A673 (cell line): Measurements from ENCODE around the gene GRHL3. TPM values are rescaled to one million over a fixed set of nuclear protein-coding genes. Genes with fewer than 3 reads are reported as not detected.
"Not testable (repeated sequence)": the region's sequence is repeated elsewhere in the genome, so short reads cannot be mapped to it uniquely, and the experiment has no call there.

Experiments used
- Bru-seq: library from RNA; stranded (reverse); fragments of 400-500 nt; gene quantifications from one replicate; lab custom pipeline; 2021; lab: Mats Ljungman, UMichigan
- BruChase-seq, 2 experiments: library from RNA; stranded (reverse); fragments of 400-500 nt; gene quantifications; one replicate each; lab custom pipeline; 2021; lab: Mats Ljungman, UMichigan
- BruUV-seq: library from RNA; stranded (reverse); fragments of 400-500 nt; replicated peaks from 2 replicates; lab custom pipeline; 2021; lab: Mats Ljungman, UMichigan
- CTCF ChIA-PET: fragments of 300-600 bp; sonication (Branson Sonifier 250); formaldehyde crosslinking; loops from one replicate; lab custom pipeline; 2022; ENCODE audit warnings: antibody characterized with exemption; lab: Charles Lee
- POLR2A ChIA-PET: fragments of 300-600 bp; sonication (Branson Sonifier 250); formaldehyde crosslinking; loops from one replicate; lab custom pipeline; 2022; ENCODE audit warnings: antibody characterized with exemption; ENCODE audit not compliant: low non-redundant PET; lab: Charles Lee
- DNase-seq: peaks from one replicate; pipeline ENCODE4 v3.0.0-alpha.2; 2015; ENCODE audit warnings: low spot score
- H3K27ac ChIP-seq: fragments of 200-600 bp; sonication (generic); 2 replicates; pipeline ENCODE4 v1.5.1; 2016; ENCODE audit warnings: mixed run types, low read depth, mild to moderate bottlenecking, mixed read lengths, antibody characterized with exemption, low read length; ENCODE audit not compliant: poor library complexity, severe bottlenecking
- H3K27me3 ChIP-seq: fragments of 200-600 bp; sonication (generic); replicated peaks from 2 replicates; pipeline ENCODE4 v1.6.1; 2017; ENCODE audit warnings: mixed run types, low read depth, mild to moderate bottlenecking, mixed read lengths, antibody characterized with exemption, low read length; ENCODE audit not compliant: insufficient read depth, poor library complexity
- H3K36me3 ChIP-seq: fragments of 200-600 bp; sonication (generic); 2 replicates; pipeline ENCODE4 v1.6.1; 2016; ENCODE audit warnings: mixed run types, mild to moderate bottlenecking, mixed read lengths, antibody characterized with exemption, low read length; ENCODE audit not compliant: insufficient read depth, poor library complexity, severe bottlenecking
- H3K4me1 ChIP-seq: fragments of 200-600 bp; sonication (generic); 2 replicates; pipeline ENCODE4 v1.6.1; 2017; ENCODE audit warnings: mixed run types, mild to moderate bottlenecking, mixed read lengths, antibody characterized with exemption, low read length; ENCODE audit not compliant: insufficient read depth, poor library complexity, severe bottlenecking
- H3K4me3 ChIP-seq: fragments of 200-600 bp; sonication (generic); 2 replicates; pipeline ENCODE4 v1.5.1; 2016; ENCODE audit warnings: low read depth, mixed run types, mild to moderate bottlenecking, mixed read lengths, low read length; ENCODE audit not compliant: poor library complexity, severe bottlenecking
- H3K9me3 ChIP-seq: fragments of 200-600 bp; sonication (generic); 2 replicates; pipeline ENCODE4 v1.6.1; 2016; ENCODE audit warnings: mixed run types, low read depth, mild to moderate bottlenecking, mixed read lengths, antibody characterized with exemption, low read length; ENCODE audit not compliant: poor library complexity, severe bottlenecking
- EZH2 ChIP-seq: fragments of 200-600 bp; sonication (generic); IDR thresholded peaks from 2 replicates; pipeline ENCODE4 v1.6.1; 2017; ENCODE audit warnings: borderline replicate concordance, low read depth, mild to moderate bottlenecking, mixed read lengths, antibody characterized with exemption, low read length; ENCODE audit not compliant: poor library complexity, severe bottlenecking
- intact Hi-C: fragments of 100-400 bp; cut with micrococcal nuclease; formaldehyde crosslinking; loops from one replicate; pipeline ENCODE4 v1.10.0; 2022; ENCODE audit not compliant: unreplicated experiment
- long read RNA-seq: library from polyadenylated mRNA; stranded (forward); transcript quantifications from one replicate; pipeline ENCODE4 v2.0.0, GENCODE V29; 2022
- total RNA-seq: library from RNA; stranded (reverse); gene quantifications from 2 replicates; pipeline ENCODE4 v1.2.3, GENCODE V29; 2021
- TF ChIP-seq, protein P1 (sequence below): fragments of 300-800, 200-600 bp; sonication (generic); conservative IDR thresholded peaks from 2 replicates; pipeline ENCODE4 v1.5.1; 2017; ENCODE audit warnings: low read depth, mild to moderate bottlenecking, antibody characterized with exemption, low read length, moderate library complexity, mixed read lengths

Gene GRHL3
- 0.20 TPM in 1 of 2 replicates, not detected in the other for total RNA-seq
- Bru-seq, nascent RNA, result percentile 7 among the genes with signal in this experiment
- not detected for BruChase-seq, experiment 1, labeled RNA remaining after a 2-hour chase
- not detected for BruChase-seq, experiment 2, labeled RNA remaining after a 6-hour chase
- long read RNA-seq, result 0 reads

DNA sequence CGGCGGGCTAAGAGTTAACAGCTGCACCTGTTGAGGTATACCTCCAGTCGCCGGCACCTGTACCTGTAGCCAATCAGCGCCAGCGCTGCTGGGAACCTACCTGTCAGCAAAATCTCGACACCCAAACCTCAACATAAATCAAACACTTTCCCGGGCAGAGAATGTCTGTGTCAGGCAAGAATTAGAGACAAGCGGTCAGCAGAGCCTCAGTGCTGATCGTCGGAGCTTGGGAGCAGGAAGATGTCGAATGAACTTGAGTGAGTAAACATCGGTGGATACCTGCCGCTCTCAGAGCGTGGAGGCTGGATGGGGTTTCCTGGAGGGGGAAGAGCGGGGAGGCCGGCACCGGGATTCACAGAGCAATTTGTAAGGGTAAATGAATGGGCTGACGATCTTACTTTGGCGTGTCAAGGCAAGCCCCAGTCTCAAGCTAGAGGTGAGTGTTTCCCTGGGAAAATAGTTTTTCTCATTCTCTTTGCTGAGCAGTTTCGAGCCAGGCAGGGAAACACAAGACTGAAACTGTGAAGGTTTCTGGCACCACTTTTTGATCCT, at the start of gene GRHL3:
Gene GRHL3 (plus strand): TSS at position 46 of the 552 bp plus-strand sequence. CDS start 195 bp downstream, at position 241.
- Histone ChIP-seq H3K9me3 (no peaks in the 10 kb centered on the region), H3K27me3 (no peaks in the 10 kb centered on the region), H3K36me3 (no peaks in the 10 kb centered on the region), H3K4me1 (peaks cover 31% of the 10 kb centered on the region), H3K27ac (no peak within 1 kb of the TSS), H3K4me3 (no peak within 1 kb of the TSS)
- BruUV-seq, result no TSS peak
- no peak for DNase-seq
- CTCF ChIA-PET, result no interaction called here
- POLR2A ChIA-PET, result no interaction called here
- TF ChIP-seq EZH2, result no peak
- TF ChIP-seq, protein P1, sequence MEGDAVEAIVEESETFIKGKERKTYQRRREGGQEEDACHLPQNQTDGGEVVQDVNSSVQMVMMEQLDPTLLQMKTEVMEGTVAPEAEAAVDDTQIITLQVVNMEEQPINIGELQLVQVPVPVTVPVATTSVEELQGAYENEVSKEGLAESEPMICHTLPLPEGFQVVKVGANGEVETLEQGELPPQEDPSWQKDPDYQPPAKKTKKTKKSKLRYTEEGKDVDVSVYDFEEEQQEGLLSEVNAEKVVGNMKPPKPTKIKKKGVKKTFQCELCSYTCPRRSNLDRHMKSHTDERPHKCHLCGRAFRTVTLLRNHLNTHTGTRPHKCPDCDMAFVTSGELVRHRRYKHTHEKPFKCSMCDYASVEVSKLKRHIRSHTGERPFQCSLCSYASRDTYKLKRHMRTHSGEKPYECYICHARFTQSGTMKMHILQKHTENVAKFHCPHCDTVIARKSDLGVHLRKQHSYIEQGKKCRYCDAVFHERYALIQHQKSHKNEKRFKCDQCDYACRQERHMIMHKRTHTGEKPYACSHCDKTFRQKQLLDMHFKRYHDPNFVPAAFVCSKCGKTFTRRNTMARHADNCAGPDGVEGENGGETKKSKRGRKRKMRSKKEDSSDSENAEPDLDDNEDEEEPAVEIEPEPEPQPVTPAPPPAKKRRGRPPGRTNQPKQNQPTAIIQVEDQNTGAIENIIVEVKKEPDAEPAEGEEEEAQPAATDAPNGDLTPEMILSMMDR, result no peak
- intact Hi-C loops, result no loop called here

GRCh38 chr1:24274203-24275103, 44.7 kb upstream of the GRHL3 start:
- H3K36me3 ChIP-seq, H3K9me3 ChIP-seq, H3K27me3 ChIP-seq, intact Hi-C loops, CTCF ChIA-PET, DNase-seq, H3K27ac ChIP-seq, BruUV-seq, POLR2A ChIA-PET, H3K4me1 ChIP-seq, H3K4me3 ChIP-seq: not testable (repeated sequence)

DNA sequence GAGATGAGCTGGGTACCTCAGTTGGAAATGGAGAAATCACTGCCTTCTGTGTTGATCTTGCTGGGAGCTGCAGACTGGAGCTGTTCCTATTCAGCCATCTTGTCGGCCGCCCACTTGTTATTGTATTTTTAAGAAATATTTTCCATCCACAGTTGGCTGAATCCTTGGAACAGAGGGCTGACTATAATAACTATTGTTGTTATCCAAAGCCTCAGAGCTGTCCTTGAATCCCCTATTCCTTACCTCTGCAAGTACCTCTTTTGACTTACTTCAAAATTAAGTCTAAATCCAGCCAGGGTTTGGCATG, 44.1 kb upstream of the GRHL3 start:
- no TSS peak for BruUV-seq
- ChIA-PET POLR2A (no interaction called here), CTCF (no interaction called here)
- intact Hi-C loops, result no loop called here
- Histone ChIP-seq H3K4me3 (no peak overlapping the region), H3K27me3 (no peaks in the 10 kb centered on the region), H3K4me1 (no peaks in the 10 kb centered on the region), H3K36me3 (no peaks in the 10 kb centered on the region), H3K27ac (no peak overlapping the region), H3K9me3 (no peaks in the 10 kb centered on the region)
- no peak for DNase-seq
- TF ChIP-seq, protein P1, result no peak
- TF ChIP-seq EZH2, result no peak
